Kidney (tissue), 14 donors: ENCODE measurements around the gene NAT8L. TPM values are rescaled to one million over a fixed set of nuclear protein-coding genes. Genes with fewer than 3 reads are reported as not detected.

ENCODE experiments used
- DNase-seq, 5 donors: peaks; one replicate each; pipeline ENCODE4 v3.0.0-alpha.2; 2013 to 2020
- FAIRE-seq: peaks from 2 replicates; lab custom pipeline; 2012; peaks lifted over from hg19 to GRCh38; lab: Jason Lieb, UNC
- H3K27ac ChIP-seq, 2 donors: one replicate each; pipeline ENCODE4 v1.7.0; 2013; ENCODE audit warnings: low read depth in 2 of 2, low read length in 2 of 2, inconsistent platforms in 1 of 2
- H3K27me3 ChIP-seq: one replicate; pipeline ENCODE4 v1.7.1; 2013; ENCODE audit warnings: low read length, inconsistent platforms; ENCODE audit not compliant: control insufficient read depth, insufficient read depth
- H3K36me3 ChIP-seq, 3 donors: one replicate each; pipeline versions ENCODE4 v1.7.0 to v1.7.1; 2013; ENCODE audit warnings: low read length in 3 of 3, control low read depth in 1 of 3, inconsistent platforms in 1 of 3; ENCODE audit not compliant: insufficient read depth in 3 of 3, control insufficient read depth in 2 of 3
- H3K4me1 ChIP-seq, 3 donors: one replicate each; pipeline versions ENCODE4 v1.7.0 to v1.7.1; 2013; ENCODE audit warnings: low read length in 3 of 3, inconsistent platforms in 1 of 3, low read depth in 1 of 3; ENCODE audit not compliant: control insufficient read depth in 2 of 3, insufficient read depth in 2 of 3
- H3K4me3 ChIP-seq, 3 donors: one replicate each; pipeline versions ENCODE4 v1.7.0 to v1.8.1; 2013; ENCODE audit warnings: low read length in 3 of 3, control low read depth in 1 of 3, inconsistent platforms in 1 of 3
- H3K9ac ChIP-seq, 3 donors: one replicate each; pipeline versions ENCODE4 v1.7.0 to v1.7.1; 2013; ENCODE audit warnings: low read length in 3 of 3, control low read depth in 1 of 3, inconsistent platforms in 1 of 3
- H3K9me3 ChIP-seq, 3 donors: one replicate each; pipeline versions ENCODE4 v1.7.0 to v1.7.1; 2013; ENCODE audit warnings: low read length in 3 of 3, control low read depth in 1 of 3, inconsistent platforms in 1 of 3; ENCODE audit not compliant: control insufficient read depth in 2 of 3, insufficient read depth in 1 of 3
- CTCF ChIP-seq: IDR thresholded peaks from 3 replicates; pipeline ENCODE4 v1.5.1; 2012; ENCODE audit warnings: mild to moderate bottlenecking, moderate library complexity, borderline replicate concordance; ENCODE audit not compliant: insufficient read depth; ENCODE audit errors: extremely low read depth
- intact Hi-C: fragments of 100-400 bp; cut with DNase I; formaldehyde crosslinking; loops from one replicate; pipeline ENCODE4 v1.11.1; 2022
- polyA plus RNA-seq: library from polyadenylated mRNA; stranded (reverse); fragments of 350-450 nt; fragmentation: Illumina TruSeq; extraction: RNeasy Lipid Tissue Mini Kit (QIAGEN cat#74804); gene quantifications from one replicate; pipeline ENCODE4 v1.2.3, GENCODE V29; 2014; ENCODE audit warnings: low read depth, low replicate concordance; ENCODE audit not compliant: insufficient read depth
- total RNA-seq: library from RNA; stranded (reverse); fragmentation: NEBNext Ultra II Directional; extraction: Animal tissue kit (Norgen Biotek cat#: 25700); gene quantifications from one replicate; pipeline ENCODE4 v1.2.1, GENCODE V29; 2021
- donor health status: control.
- donor health status: control.
- donor health status: control.
- donor health status: control.
- donor health status: control.
- donor health status: DM: yes; HTN: yes; CAD: no.
- donor health status: Normal renal cell carcinoma (clear cell type).

Gene NAT8L
- total and polyA plus RNA-seq, 2 donors from 2014 or later: 2.7 to 12.5 TPM

DNA sequence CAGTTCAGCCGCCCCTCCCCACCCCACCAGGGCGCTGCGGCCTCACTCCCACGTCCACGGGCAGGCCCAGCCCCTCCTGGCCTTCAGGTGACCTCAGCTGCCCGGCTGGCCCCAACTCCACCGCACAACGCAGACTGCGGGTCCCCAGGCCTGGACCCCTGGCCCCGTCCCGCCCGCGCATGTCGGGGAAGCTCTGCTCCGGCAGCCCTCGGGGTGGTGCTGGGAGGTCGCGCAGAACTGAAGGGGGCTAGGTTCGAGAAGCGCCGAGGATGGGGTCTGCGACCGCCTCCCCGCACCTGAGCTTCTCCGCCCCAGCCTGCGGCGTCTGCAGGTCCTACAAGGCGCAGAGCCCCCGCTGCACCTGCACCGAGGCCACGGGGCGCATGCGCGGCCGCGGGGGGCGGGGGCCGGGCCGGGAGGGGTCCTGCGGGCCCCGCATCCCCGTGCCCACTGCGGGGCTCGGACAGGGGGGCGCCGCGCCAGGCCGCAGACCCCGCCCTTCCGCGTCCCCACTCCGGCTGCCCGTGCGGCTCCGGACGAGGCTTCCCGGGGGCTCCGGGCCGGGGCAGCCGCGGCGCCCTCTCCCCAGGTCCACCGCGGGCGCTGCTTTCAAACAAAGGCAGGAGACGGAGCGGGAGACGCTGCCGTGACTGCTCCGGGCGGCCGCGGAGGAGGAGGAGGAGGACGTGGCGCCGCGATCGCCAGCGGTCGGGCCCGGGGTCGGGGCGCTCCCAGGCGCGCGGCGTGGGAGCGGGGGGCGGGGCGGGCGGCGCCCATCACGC, 672 bp upstream of the NAT8L start:
- peaks cover 3% of the 10 kb centered on the region for H3K27me3 ChIP-seq
- no peak for TF ChIP-seq CTCF
- H3K9ac ChIP-seq: no peak overlapping the region
- intact Hi-C loops: no loop called here
- DNase-seq: peak in 3 of 5 donors; percentile 52 to 76 (median 69)
- H3K27ac ChIP-seq: no peak overlapping the region
- H3K9me3 ChIP-seq: no peaks in the 10 kb centered on the region
- FAIRE-seq: no peak
- H3K4me3 ChIP-seq: peak overlapping the region in 1 of 3 donors; percentile 11
- H3K4me1 ChIP-seq: peaks cover 0 to 4% (median 0%) of the 10 kb centered on the region in 3 donors
- H3K36me3 ChIP-seq: no peaks in the 10 kb centered on the region

DNA sequence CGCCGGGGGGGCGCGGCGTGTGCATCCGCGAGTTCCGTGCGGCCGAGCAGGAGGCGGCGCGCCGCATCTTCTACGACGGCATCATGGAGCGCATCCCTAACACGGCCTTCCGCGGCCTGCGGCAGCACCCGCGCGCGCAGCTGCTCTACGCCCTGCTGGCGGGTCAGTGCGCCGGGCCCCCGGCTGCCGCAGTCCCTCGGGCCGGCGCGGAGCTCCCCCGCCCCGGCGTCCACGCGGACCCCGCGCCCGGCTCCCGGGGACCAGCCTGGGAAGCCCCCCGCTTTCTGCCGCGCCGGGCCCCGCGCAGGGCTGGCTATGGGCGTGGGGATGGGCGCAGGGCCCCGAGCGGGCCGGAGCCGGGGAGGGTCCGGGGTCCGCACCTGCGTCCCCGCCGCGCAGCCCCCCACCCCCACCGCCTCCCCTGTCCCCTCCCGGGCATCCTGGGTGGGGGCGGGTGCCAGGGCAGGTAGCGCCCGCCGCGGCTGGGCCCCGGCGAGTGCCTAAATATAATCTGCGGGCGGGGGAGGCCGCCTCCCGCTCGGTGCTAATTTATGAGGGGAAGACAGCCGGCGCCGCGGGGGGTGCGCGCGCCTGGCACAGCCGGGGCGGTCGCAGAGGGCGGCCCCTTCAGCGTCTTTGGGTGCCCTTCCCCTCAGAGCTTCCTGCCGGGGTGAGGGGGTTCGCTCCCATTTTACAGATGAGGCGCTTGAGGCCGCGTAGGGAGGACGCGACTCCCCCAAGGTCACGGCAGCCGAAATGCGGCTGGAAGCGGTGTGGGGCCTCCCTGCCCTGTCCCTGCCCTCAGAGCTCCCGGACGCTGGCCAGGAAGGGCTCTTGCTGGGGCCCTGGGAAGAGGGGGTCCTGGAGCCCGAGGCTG, 837 bp downstream of the NAT8L start:
- Histone ChIP-seq H3K4me1 (peaks cover 0 to 4% (median 0%) of the 10 kb centered on the region in 3 donors), H3K27ac (no peak overlapping the region), H3K9me3 (no peaks in the 10 kb centered on the region), H3K27me3 (no peaks in the 10 kb centered on the region), H3K9ac (no peak overlapping the region), H3K4me3 (no peak overlapping the region), H3K36me3 (no peaks in the 10 kb centered on the region)
- DNase-seq (peak in 2 of 5 donors; percentile 51 to 70), FAIRE-seq (no peak)
- intact Hi-C loops: no loop called here
- no peak for TF ChIP-seq CTCF

DNA sequence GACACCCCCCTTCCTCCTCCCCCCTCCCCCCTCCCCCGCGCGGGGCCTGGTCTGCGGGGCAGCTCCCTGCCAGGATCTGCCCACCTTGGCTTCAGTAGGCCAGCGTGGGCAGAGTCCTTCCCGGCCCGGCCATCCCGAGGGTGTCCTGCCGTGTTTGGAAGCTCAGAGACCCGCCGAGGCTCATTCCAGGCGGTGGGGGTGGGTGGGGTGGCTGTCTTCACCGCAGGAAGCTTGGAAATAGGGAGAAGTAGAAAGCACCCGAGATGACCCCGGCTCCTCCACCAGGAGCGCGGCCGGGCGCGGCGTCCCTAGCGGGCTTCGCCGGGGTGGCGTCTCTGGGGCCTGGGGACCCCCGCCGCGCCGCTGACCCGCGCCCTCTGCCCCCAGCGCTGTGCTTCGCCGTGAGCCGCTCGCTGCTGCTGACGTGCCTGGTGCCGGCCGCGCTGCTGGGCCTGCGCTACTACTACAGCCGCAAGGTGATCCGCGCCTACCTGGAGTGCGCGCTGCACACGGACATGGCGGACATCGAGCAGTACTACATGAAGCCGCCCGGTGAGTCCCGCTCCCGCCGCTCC, 1.6 kb downstream of the NAT8L start:
- no peak for TF ChIP-seq CTCF
- H3K9ac ChIP-seq: no peak overlapping the region
- H3K27me3 ChIP-seq: no peaks in the 10 kb centered on the region
- no peaks in the 10 kb centered on the region for H3K9me3 ChIP-seq
- H3K36me3 ChIP-seq: no peaks in the 10 kb centered on the region
- no peak for FAIRE-seq
- peak overlapping the region in 1 of 3 donors; percentile 32 for H3K4me3 ChIP-seq
- peaks cover 0 to 4% (median 0%) of the 10 kb centered on the region in 3 donors for H3K4me1 ChIP-seq
- intact Hi-C loops: no loop called here
- H3K27ac ChIP-seq: peak overlapping the region in 1 of 2 donors; percentile 13
- peak in 4 of 5 donors; percentile 48 to 70 (median 61) for DNase-seq
